B cell (primary cell): ENCODE data around the gene MILR1. TPM values are rescaled to one million over a fixed set of nuclear protein-coding genes. Genes with fewer than 3 reads are reported as not detected.
"Not testable (repeated sequence)": the region's sequence is repeated elsewhere in the genome, so short reads cannot be mapped to it uniquely, and the experiment has no call there.

ENCODE experiments used
- ATAC-seq: fragments of 200-7000 bp; cut with Tn5 transposase; one replicate; pipeline ENCODE4 v1.10.0; 2021; ENCODE audit warnings: low read depth, mild to moderate bottlenecking, moderate number of reproducible peaks, moderate library complexity
- CTCF ChIA-PET: fragments of 350-600 bp; sonication (Branson Sonifier 250); formaldehyde crosslinking; loops from one replicate; lab custom pipeline; 2021; ENCODE audit warnings: antibody characterized with exemption, inconsistent platforms; lab: Charles Lee
- POLR2A ChIA-PET: fragments of 350-600 bp; sonication (Branson Sonifier 250); formaldehyde crosslinking; loops from one replicate; lab custom pipeline; 2021; ENCODE audit warnings: antibody characterized with exemption; lab: Charles Lee
- DNase-seq: peaks from one replicate; pipeline ENCODE4 v3.0.0; 2013
- H2AFZ ChIP-seq: 2 replicates; pipeline ENCODE4 v1.6.1; 2012; ENCODE audit warnings: mild to moderate bottlenecking, low read depth, low read length; ENCODE audit not compliant: insufficient read depth, poor library complexity, severe bottlenecking
- H3K27ac ChIP-seq, 2 donors: 1 replicate in 1 of 2; 2 replicates in 1 of 2; pipeline ENCODE4 v1.5.1; 2012 to 2013; ENCODE audit warnings: low read length in 2 of 2, mild to moderate bottlenecking in 2 of 2, moderate library complexity in 1 of 2
- H3K27me3 ChIP-seq, 4 experiments: fragments of 200-600 bp in 1 of 4; sonication (generic) in 1 of 4; replicated peaks in 1 of 4; 1 replicate in 2 of 4; 2 replicates in 2 of 4; pipeline versions ENCODE4 v1.6.1 to v1.7.0; 2013 to 2016; ENCODE audit warnings: low read length in 3 of 4, mild to moderate bottlenecking in 2 of 4, mixed read lengths in 1 of 4, moderate library complexity in 1 of 4; ENCODE audit not compliant: insufficient read depth in 4 of 4, control insufficient read depth in 3 of 4; ENCODE audit errors: control extremely low read depth in 1 of 4
- H3K36me3 ChIP-seq, 2 experiments: replicated peaks in 1 of 2; 1 replicate in 1 of 2; 2 replicates in 1 of 2; pipeline versions ENCODE4 v1.6.1 to v1.7.1; 2013; ENCODE audit warnings: low read length in 1 of 2; ENCODE audit not compliant: insufficient read depth in 2 of 2, control insufficient read depth in 1 of 2; ENCODE audit errors: control extremely low read depth in 1 of 2, extremely low read depth in 1 of 2
- H3K4me1 ChIP-seq, 2 donors: fragments of 200-600 bp in 1 of 2; sonication (generic) in 1 of 2; 1 replicate in 1 of 2; 2 replicates in 1 of 2; pipeline versions ENCODE4 v1.5.1 to v1.6.1; 2013 to 2017; ENCODE audit warnings: low read length in 2 of 2; ENCODE audit not compliant: control insufficient read depth in 2 of 2, insufficient read depth in 2 of 2
- H3K4me2 ChIP-seq: replicated peaks from 2 replicates; pipeline ENCODE3; 2012; ENCODE audit warnings: mild to moderate bottlenecking, low read depth, low read length; ENCODE audit not compliant: poor library complexity, severe bottlenecking
- H3K4me3 ChIP-seq, 5 experiments: fragments of 200-600 bp in 1 of 5; sonication (generic) in 1 of 5; 1 replicate in 3 of 5; 2 replicates in 2 of 5; pipeline versions ENCODE4 v1.5.1 to v1.7.0; 2011 to 2016; ENCODE audit warnings: low read length in 4 of 5, mild to moderate bottlenecking in 4 of 5, low read depth in 2 of 5, control low read depth in 1 of 5, moderate library complexity in 1 of 5; ENCODE audit not compliant: insufficient read depth in 1 of 5; ENCODE audit errors: control extremely low read depth in 1 of 5, extremely low read depth in 1 of 5
- H3K79me2 ChIP-seq: fragments of 200-600 bp; sonication (generic); one replicate; pipeline ENCODE4 v1.6.0; 2016; ENCODE audit warnings: low read length; ENCODE audit not compliant: control insufficient read depth, insufficient read depth
- H3K9ac ChIP-seq: fragments of 200-600 bp; sonication (generic); 2 replicates; pipeline ENCODE4 v1.6.1; 2017; ENCODE audit warnings: mild to moderate bottlenecking, low read length, moderate library complexity
- H3K9me3 ChIP-seq, 3 donors: one replicate each; pipeline versions ENCODE4 v1.6.1 to v1.7.1; 2013; ENCODE audit warnings: low read length in 2 of 3; ENCODE audit not compliant: control insufficient read depth in 2 of 3, insufficient read depth in 1 of 3; ENCODE audit errors: control extremely low read depth in 1 of 3
- H4K20me1 ChIP-seq: 2 replicates; pipeline ENCODE4 v1.6.0; 2012; ENCODE audit warnings: mild to moderate bottlenecking, low read length; ENCODE audit not compliant: insufficient read depth, control insufficient read depth, poor library complexity, severe bottlenecking
- H3K27ac Mint-ChIP-seq: one replicate; pipeline ENCODE4 v1.8.0; 2021; ENCODE audit warnings: mixed read lengths
- H3K27me3 Mint-ChIP-seq: one replicate; pipeline ENCODE4 v1.8.0; 2021; ENCODE audit warnings: mixed read lengths
- H3K4me1 Mint-ChIP-seq: one replicate; pipeline ENCODE4 v1.8.0; 2021; ENCODE audit warnings: mixed read lengths
- H3K4me3 Mint-ChIP-seq: one replicate; pipeline ENCODE4 v1.8.0; 2021; ENCODE audit warnings: mixed read lengths
- H3K9me3 Mint-ChIP-seq: one replicate; pipeline ENCODE4 v1.8.0; 2022; ENCODE audit warnings: mixed read lengths; ENCODE audit not compliant: insufficient read depth
- CTCF ChIP-seq: fragments of 200-600 bp; IDR thresholded peaks from one replicate; pipeline ENCODE4 v1.8.0; 2022; ENCODE audit warnings: antibody characterized with exemption, mild to moderate bottlenecking
- EZH2 ChIP-seq: IDR thresholded peaks from 2 replicates; pipeline ENCODE4 v1.6.1; 2012; ENCODE audit warnings: borderline replicate concordance, low read depth, mild to moderate bottlenecking, moderate library complexity, low read length; ENCODE audit not compliant: insufficient read depth, poor library complexity, severe bottlenecking
- WGBS: methylation state at CpG from one replicate; pipeline ENCODE4 v1.1.5; 2013; ENCODE audit warnings: missing lambda C conversion rate; ENCODE audit not compliant: insufficient coverage; 5-methylcytosine and 5-hydroxymethylcytosine counted together
- intact Hi-C: fragments of 100-400 bp; cut with micrococcal nuclease; formaldehyde crosslinking; loops from one replicate; pipeline ENCODE4 v1.10.0; 2022
- polyA plus RNA-seq: library from polyadenylated mRNA; depleted of rRNA; stranded (reverse); fragments of >200 nt; gene quantifications from 2 replicates; pipeline ENCODE4 v1.2.3, GENCODE V29; 2012
- total RNA-seq, 2 donors: library from RNA; stranded (reverse); fragments of 120-200 nt in 1 of 2; gene quantifications; 1 replicate in 1 of 2; 2 replicates in 1 of 2; pipeline versions ENCODE4 v1.2.3 to v1.2.4, GENCODE V29; 2013 to 2022

The MILR1 gene
- total and polyA plus RNA-seq, 2 donors (not counting 1 experiment from before 2014, with no cell fraction given) = 9.4 to 38.0 TPM

- Mint-ChIP-seq H3K9me3 (no peaks in the 10 kb centered on the region), H3K27me3 (no peaks in the 10 kb centered on the region), H3K4me3 (no peak overlapping the region), H3K27ac (no peak overlapping the region), H3K4me1 (no peaks in the 10 kb centered on the region)
- ChIA-PET POLR2A (no interaction called here), CTCF (interaction anchor here (1.1 to 1.2 kb wide), 2 partner anchors 16 to 47 kb away, joined by 3 to 4 read pairs; no protein-coding TSS in a partner anchor)
- Histone ChIP-seq H3K4me1 (no peaks in the 10 kb centered on the region), H3K4me3 (no peak overlapping the region), H2AFZ (no peak overlapping the region), H3K27me3 (no peaks in the 10 kb centered on the region), H3K79me2 (peaks cover 14% of the 10 kb centered on the region), H4K20me1 (no peaks in the 10 kb centered on the region), H3K4me2 (no peak overlapping the region), H3K36me3 (peaks cover 9 to 36% of the 10 kb centered on the region in 2 experiments), H3K9ac (no peak overlapping the region), H3K9me3 (no peaks in the 10 kb centered on the region), H3K27ac (no peak overlapping the region)
- WGBS = 94% methylated on average over 5 of the region's 9 CpGs
- ATAC-seq (no peak), DNase-seq (no peak)
- TF ChIP-seq CTCF (no peak), EZH2 (no peak)
- intact Hi-C loops = no loop called here
Observed at GRCh38 chr17:64466019-64466735, 17.3 kb downstream of the MILR1 start.

- H3K4me1 Mint-ChIP-seq, intact Hi-C loops, H3K27me3 Mint-ChIP-seq, H4K20me1 ChIP-seq, DNase-seq, H3K27ac Mint-ChIP-seq, H3K4me1 ChIP-seq, ATAC-seq, H3K9me3 Mint-ChIP-seq, H3K4me3 ChIP-seq, H3K9ac ChIP-seq, H3K4me3 Mint-ChIP-seq, H3K4me2 ChIP-seq, H3K9me3 ChIP-seq, H3K27ac ChIP-seq, H3K27me3 ChIP-seq, POLR2A ChIA-PET, H2AFZ ChIP-seq: not testable (repeated sequence)
- peaks cover 13 to 40% of the 10 kb centered on the region in 2 experiments for H3K36me3 ChIP-seq
- H3K79me2 ChIP-seq = peaks cover 14% of the 10 kb centered on the region
- WGBS = no CpG with 5 or more reads among the region's 1 CpG
- CTCF ChIA-PET = interaction anchor here (0.6 to 1.2 kb wide), 3 partner anchors 16 to 221 kb away, joined by 3 to 4 read pairs (median 3); no protein-coding TSS in a partner anchor
Observed at GRCh38 chr17:64466834-64467233, 17.9 kb downstream of the MILR1 start.
